ENCODE results near the gene SLC35G6. TPM values are rescaled to one million over a fixed set of nuclear protein-coding genes. Genes with fewer than 3 reads are reported as not detected.
A peak's percentile ranks its signal among the peaks of the same experiment; 100 is the strongest.

The SLC35G6 gene
- total and polyA plus RNA-seq, 2 of the 13 experiments (the other 11 are each of a cell fraction or from before 2014, with no cell fraction given), result 0.07 TPM; not detected in 1

- H3K79me2 ChIP-seq (ENCODE audit: insufficient read depth, low read length), result no peaks in the 10 kb centered on the region
- peak overlapping the region; percentile 13 for H3K27ac ChIP-seq (ENCODE audit: extremely low read length, insufficient read depth, low read length)
- whole genome bisulfite sequencing (ENCODE audit: low lambda C conversion rate), result 56% methylated on average over 31 of the region's 49 CpGs
- ChIA-PET CTCF (ENCODE audit: low intra/inter-chr PET ratio, low total read pairs) (interaction anchor here (0.7 to 2.1 kb wide), 2 partner anchors 68 to 80 kb away, joined by 3 to 11 read pairs; no protein-coding TSS in a partner anchor), POLR2A (interaction anchor here (1.0 to 3.8 kb wide), 11 partner anchors 10 to 252 kb away, joined by 3 to 52 read pairs (median 4); partner anchors contain the start of genes CHRNB1, MPDU1, POLR2A and SLC35G6)
- no peak for FAIRE-seq
- peak overlapping the region; percentile 58 for H3K9ac ChIP-seq (ENCODE audit: insufficient read depth, low read depth, low read length)
- H3K9me3 ChIP-seq (ENCODE audit: low read length), result no peaks in the 10 kb centered on the region
- H2AFZ ChIP-seq (ENCODE audit: low read length), result no peak overlapping the region
- no peak for DNase-seq (ENCODE audit: low spot score)
- peaks cover 0 to 2% of the 10 kb centered on the region in 2 experiments; a peak in 2 of 5 replicates for H3K27me3 ChIP-seq (ENCODE audit: control insufficient read depth in 1 of 2, insufficient read depth in 2 of 2, low read length in 2 of 2)
- in situ Hi-C loops (cut with HindIII; ENCODE audit: extremely low pct_ligation_motif_present, low pct_unique_long_range_greater_than_20kb), result loop anchor here (5.0 kb wide), 2 partner anchors 41 to 79 kb away; partner anchors contain the start of genes TMEM95 and ZBTB4
- BruUV-seq (replicated peaks), result TSS peak; percentile 85
- ATAC-seq, result peak; percentile 29
- peak overlapping the region; percentile 85 for H3K4me2 ChIP-seq (ENCODE audit: low read depth, low read length)
- H3K36me3 ChIP-seq (replicated peaks in 1 of 2; ENCODE audit: control insufficient read depth in 1 of 2, insufficient read depth in 2 of 2, low read length in 2 of 2), result no peaks in the 10 kb centered on the region
- intact Hi-C loops (cut with micrococcal nuclease; ENCODE audit: unreplicated experiment), result loop anchor here (1.0 to 2.0 kb wide), 2 partner anchors 32 to 75 kb away; partner anchors contain the start of gene TMEM256
- H3K4me3 ChIP-seq (replicated peaks in 1 of 3; ENCODE audit: insufficient read depth in 1 of 3, low read depth in 2 of 3, low read length in 3 of 3), result peak overlapping the region; percentile 62 to 75 (median 72)
- H4K20me1 ChIP-seq (ENCODE audit: insufficient read depth, low read length), result no peaks in the 10 kb centered on the region
- H3K4me1 ChIP-seq (ENCODE audit: insufficient read depth, low read length), result peaks cover 30% of the 10 kb centered on the region
- TF ChIP-seq BRF2 (CRISPR knock-in tag; IDR thresholded peaks at IDR 0.05) (no peak), ZNF549 (CRISPR knock-in tag; IDR thresholded peaks at IDR 0.05) (no peak), ZNF530 (CRISPR knock-in tag; IDR thresholded peaks at IDR 0.05; ENCODE audit: low read depth) (no peak), ZSCAN12 (CRISPR knock-in tag; IDR thresholded peaks at IDR 0.05) (no peak), CTCF (CRISPR knock-in tag; IDR thresholded peaks at IDR 0.05) (peak; percentile 56), ZNF451 (CRISPR knock-in tag; IDR thresholded peaks at IDR 0.05) (no peak), DMTF1 (CRISPR knock-in tag; IDR thresholded peaks at IDR 0.05) (no peak), ELF1 (CRISPR knock-in tag; IDR thresholded peaks at IDR 0.05) (no peak), CEBPB (IDR thresholded peaks at IDR 0.05; ENCODE audit: borderline replicate concordance, low read depth, low read length) (no peak), ARHGAP35 (CRISPR knock-in tag; IDR thresholded peaks at IDR 0.05; ENCODE audit: borderline replicate concordance) (no peak), ZNF816 (CRISPR knock-in tag; IDR thresholded peaks at IDR 0.05; ENCODE audit: borderline replicate concordance) (no peak)
- TF ChIP-seq, protein P1, sequence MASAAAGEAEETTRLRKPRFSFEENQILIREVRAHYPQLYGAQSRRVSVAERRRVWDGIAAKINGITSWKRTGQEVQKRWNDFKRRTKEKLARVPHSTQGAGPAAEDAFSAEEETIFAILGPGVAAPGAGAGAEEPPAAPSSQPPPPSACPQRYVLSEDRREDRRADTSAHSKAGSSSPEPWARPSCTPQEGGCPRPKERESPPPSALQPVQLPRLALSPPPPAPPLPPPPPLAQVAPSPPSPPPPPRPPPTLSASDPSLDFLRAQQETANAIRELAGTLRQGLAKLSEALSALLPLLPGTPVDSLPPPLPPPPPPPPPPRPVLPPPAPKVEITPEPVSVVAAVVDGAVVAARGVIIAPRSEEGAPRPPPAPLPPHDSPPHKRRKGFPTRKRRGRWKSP (CRISPR knock-in tag; IDR thresholded peaks at IDR 0.05), result peak; percentile 63
Observed at GRCh38 chr17:7435676-7436555, 45.3 kb upstream of the SLC35G6 start.

Data from HepG2 (cell line).